Measurements from ENCODE around the gene L3MBTL1. TPM values are rescaled to one million over a fixed set of nuclear protein-coding genes. Genes with fewer than 3 reads are reported as not detected.

L3MBTL1 gene
- total and polyA plus RNA-seq, 2 of the 4 experiments (the other 2 are of a cell fraction), result 2.2 to 4.5 TPM

DNA sequence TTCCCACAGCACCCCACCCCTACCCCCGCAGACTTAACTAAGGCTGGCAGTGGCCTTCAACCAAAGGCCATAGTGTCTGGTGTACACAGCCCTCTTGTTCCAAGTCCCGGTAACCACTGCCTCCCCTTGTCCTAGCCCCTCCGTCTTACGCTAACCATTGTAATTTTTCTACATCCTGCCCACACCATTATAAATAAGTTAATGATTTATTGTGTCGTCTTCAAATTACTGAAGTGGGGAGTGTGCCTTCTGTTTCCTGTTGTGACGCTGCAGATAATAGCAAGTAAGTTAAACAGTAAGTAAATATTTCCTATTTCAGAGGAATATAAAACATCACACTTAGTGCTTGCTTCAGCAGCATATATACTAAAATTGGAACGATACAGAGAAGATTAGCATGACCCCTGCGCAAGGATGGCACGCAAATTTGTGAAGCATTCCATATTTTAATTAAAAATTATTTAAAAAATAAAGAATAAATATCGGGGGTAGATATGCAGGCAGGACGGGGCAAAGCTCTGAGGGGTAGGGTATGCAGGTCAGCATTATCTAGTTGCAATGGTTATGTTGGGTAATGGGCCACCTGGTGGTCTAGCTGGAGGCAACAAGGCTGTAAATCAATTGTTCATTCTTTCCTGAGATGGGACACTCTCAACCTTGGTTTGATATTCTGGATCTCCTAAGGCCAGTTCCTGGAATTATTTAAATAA, 34.7 kb upstream of the L3MBTL1 start:
- H3K79me1 ChIP-seq (ENCODE audit: low read depth in 1 of 2, low read length in 2 of 2), result 0 out of 4 replicates have a peak, but pooled peaks cover 0 to 3% of the 10 kb centered on the region in 2 experiments
- peaks cover 2% of the 10 kb centered on the region; the same call in 1 of the 2 replicates for H3K9me1 ChIP-seq (ENCODE audit: insufficient read depth, low read length)
- H3K27ac ChIP-seq (ENCODE audit: insufficient read depth, low read length), result no peak overlapping the region
- intact Hi-C loops (cut with micrococcal nuclease), result no loop called here
- no peak overlapping the region for H3K4me2 ChIP-seq (ENCODE audit: low read depth, low read length)
- no peak overlapping the region for H4K91ac ChIP-seq (ENCODE audit: insufficient read depth, low read depth, low read length)
- CTCF ChIA-PET, result no interaction called here
- H3K14ac ChIP-seq (replicated peaks; ENCODE audit: low read depth, low read length), result no peak overlapping the region
- H2BK5ac ChIP-seq (ENCODE audit: low read depth, low read length, poor library complexity, severe bottlenecking), result no peak overlapping the region
- no CpG with 5 or more reads among the region's 11 CpGs for WGBS, 2 experiments (ENCODE audit: extremely low coverage in 2 of 2, insufficient read length in 1 of 2)
- H2AK9ac ChIP-seq (replicated peaks; ENCODE audit: low read depth, low read length, poor library complexity), result no peak overlapping the region
- no peak overlapping the region for H2AK5ac ChIP-seq (ENCODE audit: low read depth, low read length)
- no peak for TF ChIP-seq MXI1 (IDR thresholded peaks at IDR 0.05; ENCODE audit: borderline replicate concordance, low read depth, low read length)
- TF ChIP-seq USF2 (IDR thresholded peaks at IDR 0.05; ENCODE audit: low read depth, low read length), result no peak
- no peak for TF ChIP-seq SMC3 (IDR thresholded peaks at IDR 0.05; ENCODE audit: low read depth, low read length)
- no peak for TF ChIP-seq RFX5 (IDR thresholded peaks at IDR 0.05; ENCODE audit: low read depth, low read length)
- H4K20me1 ChIP-seq (ENCODE audit: insufficient read depth, low read length), result peaks cover 11% of the 10 kb centered on the region; the same call in 1 of the 2 replicates
- H3K18ac ChIP-seq (ENCODE audit: low read depth, low read length), result no peak overlapping the region
- no peak overlapping the region for H3K4ac ChIP-seq (ENCODE audit: low read depth, low read length)
- POLR2A ChIA-PET (ENCODE audit: unreplicated experiment), result no interaction called here
- H3K27me3 ChIP-seq (ENCODE audit: control insufficient read depth, insufficient read depth, low read length), result no peaks in the 10 kb centered on the region; the same call in 1 of the 2 replicates
- DNase-seq (no peak), ATAC-seq (ENCODE audit: low read depth) (no peak)
- H3K36me3 ChIP-seq (ENCODE audit: control insufficient read depth, insufficient read depth, low read length), result peaks cover 13% of the 10 kb centered on the region
- H3K4me1 ChIP-seq (ENCODE audit: control insufficient read depth, insufficient read depth, low read length), result no peaks in the 10 kb centered on the region
- dilution Hi-C loops (cut with HindIII; ENCODE audit: low sequenced_read_pairs, unreplicated experiment), result no loop called here
- H3K9me3 ChIP-seq (ENCODE audit: control insufficient read depth, insufficient read depth, low read length), result no peaks in the 10 kb centered on the region
- no peak overlapping the region for H3K9ac ChIP-seq (ENCODE audit: low read depth, low read length)
- no peak overlapping the region for H2BK120ac ChIP-seq (ENCODE audit: low read depth, low read length)
- in situ Hi-C loops (cut with MboI; ENCODE audit: low sequenced_read_pairs), result no loop called here
- H2BK20ac ChIP-seq (ENCODE audit: low read depth, low read length), result no peak overlapping the region
- H3K4me3 ChIP-seq (ENCODE audit: insufficient read depth, low read depth, low read length), result no peak overlapping the region
- no peak overlapping the region for H2BK15ac ChIP-seq (ENCODE audit: low read depth, low read length)
- no peak overlapping the region for H3K56ac ChIP-seq (ENCODE audit: extremely low read depth, insufficient read depth, low read length)
- BruUV-seq (replicated peaks), result no TSS peak
- no peak overlapping the region for H3K23ac ChIP-seq (ENCODE audit: low read depth, low read length)
- H2AFZ ChIP-seq (replicated peaks; ENCODE audit: low read length, poor library complexity), result no peak overlapping the region
- H4K5ac ChIP-seq (ENCODE audit: low read depth, low read length), result no peak overlapping the region
- H4K8ac ChIP-seq (ENCODE audit: low read depth in 2 of 2, low read length in 2 of 2), result no peak overlapping the region

All from IMR-90 (cell line).